GM21825 (cell line): ENCODE data around the gene PDIA4.
"Not testable (repeated sequence)": the region's sequence is repeated elsewhere in the genome, so short reads cannot be mapped to it uniquely, and the experiment has no call there.

Experiments used
- ATAC-seq: cut with Tn5 transposase; IDR thresholded peaks from one replicate; pipeline ENCODE4 v1.9.1; 2021; ENCODE audit warnings: mild to moderate bottlenecking, moderate library complexity; ENCODE audit not compliant: unreplicated experiment

The PDIA4 gene

DNA sequence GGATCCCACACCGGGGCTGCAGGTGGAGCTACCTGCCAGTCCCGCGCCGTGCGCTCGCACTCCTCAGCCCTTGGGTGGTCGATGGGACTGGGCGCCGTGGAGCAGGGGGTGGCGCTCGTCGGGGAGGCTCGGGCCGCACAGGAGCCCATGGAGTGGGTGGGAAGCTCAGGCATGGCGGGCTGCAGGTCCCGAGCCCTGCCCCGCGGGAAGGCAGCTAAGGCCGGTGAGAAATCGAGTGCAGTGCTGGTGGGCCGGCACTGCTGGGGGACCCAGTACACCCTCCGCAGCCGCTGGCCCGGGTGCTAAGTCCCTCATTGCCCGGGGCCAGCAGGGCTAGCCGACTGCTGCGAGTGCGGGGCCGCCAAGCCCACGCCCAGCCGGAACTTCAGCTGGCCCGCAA is 10.3 kb upstream of the PDIA4 start:
- not testable (repeated sequence) for ATAC-seq

DNA sequence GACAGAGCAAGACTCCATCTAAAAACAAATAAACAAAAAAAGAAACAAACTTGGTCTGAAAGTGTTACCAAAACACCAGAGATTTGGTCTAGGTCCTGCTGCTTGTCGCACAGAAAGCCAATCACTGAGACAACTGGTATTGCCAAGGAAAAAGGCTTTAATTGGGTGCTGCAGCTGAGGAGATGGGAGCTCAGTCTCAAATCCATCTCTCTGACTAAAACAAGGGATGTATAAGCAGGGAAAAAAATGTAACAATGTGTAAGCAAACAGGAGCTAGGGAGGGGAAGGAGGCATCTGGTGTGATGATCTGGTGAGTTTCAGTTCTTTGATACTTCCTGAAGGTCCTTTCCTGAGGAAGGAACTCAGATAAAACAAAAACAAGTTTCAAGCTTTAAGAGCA is 8.4 kb upstream of the PDIA4 start:
- no peak for ATAC-seq

DNA sequence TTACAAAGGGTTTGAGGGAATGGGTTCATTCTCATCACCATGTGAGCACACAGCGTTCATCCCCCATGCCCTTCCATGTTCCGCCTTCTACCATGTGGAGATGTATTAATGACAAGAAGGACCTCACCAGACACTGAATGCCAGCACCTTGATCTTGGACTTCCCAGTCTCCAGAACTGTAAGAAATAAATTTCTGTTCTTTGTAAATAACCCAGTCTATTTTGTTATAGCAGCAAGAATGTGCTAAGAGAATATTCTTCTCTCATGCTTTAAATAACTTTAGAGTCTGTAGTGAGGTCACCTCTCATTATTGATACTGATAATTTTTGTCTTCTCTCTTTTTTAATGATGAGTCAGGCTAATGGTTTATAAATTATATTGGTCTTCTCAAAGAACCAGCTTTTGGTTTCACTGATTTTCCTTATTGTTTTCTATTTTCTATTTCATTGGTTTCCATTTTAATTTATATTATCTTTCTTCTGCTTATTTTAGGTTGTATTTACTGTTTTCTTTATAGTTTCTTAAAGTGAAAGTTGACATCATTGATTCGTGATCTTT is 3.1 kb upstream of the PDIA4 start:
- no peak for ATAC-seq

DNA sequence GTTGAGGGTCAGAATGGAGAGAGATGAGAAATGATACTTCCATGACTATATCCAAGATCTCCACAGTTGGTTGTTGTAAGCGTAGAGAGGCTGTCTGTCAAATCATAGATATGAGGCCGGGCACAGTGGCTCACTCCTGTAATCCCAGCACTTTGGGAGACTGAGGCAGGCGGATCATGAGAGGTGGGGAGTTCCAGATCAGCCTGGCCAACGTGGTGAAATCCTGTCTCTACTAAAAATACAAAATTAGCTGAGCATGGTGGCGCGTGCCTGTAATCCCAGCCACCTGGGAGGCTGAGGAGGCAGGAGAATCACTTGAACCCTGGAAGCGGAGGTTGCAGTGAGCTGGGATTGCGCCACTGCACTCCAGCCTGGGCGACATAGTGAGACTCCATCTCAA is 2.1 kb upstream of the PDIA4 start:
- ATAC-seq = not testable (repeated sequence)

DNA sequence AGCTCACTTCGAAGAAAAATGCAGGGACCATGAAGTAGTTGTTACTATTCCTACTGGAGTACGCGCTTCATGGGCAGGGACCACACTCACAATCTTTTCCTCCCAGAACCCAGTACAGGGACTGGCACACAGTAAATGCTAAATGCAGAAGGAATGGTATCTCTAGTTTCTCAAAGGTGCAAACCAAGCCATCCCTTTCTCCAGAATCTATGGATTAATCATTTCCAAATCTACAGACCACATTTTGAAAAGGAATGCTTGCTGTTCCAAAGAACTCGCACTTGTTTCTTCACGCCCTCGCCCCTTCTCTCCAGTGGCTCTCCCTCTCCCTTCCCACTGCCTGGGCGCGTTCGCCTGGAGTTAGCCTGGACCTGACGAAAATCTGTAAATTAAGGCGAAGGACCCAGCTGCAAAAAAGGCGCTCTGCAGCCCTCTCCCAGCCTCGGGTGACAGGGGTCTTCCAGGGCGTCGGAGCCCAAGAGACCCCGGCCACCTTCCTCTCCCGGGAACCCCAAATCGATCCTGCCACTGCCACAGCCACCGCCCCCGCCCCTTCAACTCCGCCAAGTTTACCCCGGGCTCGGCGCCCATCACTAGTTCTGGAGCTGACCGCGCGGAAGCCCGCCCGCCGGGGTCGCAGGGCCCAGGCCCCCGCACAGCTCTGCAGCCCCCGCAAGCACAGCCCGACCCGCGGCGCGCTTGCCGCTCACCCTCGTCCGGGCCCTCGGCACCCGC is 527 bp downstream of the PDIA4 start:
- no peak for ATAC-seq

DNA sequence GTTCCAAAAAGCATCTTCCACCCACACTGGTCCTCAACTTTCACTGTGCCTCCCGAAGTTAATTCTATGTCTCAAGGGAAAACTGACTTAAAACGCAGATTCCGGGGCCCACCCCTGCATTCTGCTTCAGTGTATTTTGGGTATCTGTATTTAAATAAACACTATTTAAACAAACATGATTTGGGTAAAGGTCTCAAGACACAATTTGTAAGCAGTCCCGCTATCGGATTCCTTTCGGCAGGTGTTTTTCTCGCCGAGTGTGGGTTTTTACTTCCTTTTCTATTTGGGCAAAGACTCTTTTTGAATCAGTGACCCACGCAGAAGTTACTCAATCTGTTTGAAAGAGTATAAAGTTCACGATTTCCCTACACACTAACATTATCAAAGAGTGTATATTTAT is 1.2 kb downstream of the PDIA4 start:
- no peak for ATAC-seq

DNA sequence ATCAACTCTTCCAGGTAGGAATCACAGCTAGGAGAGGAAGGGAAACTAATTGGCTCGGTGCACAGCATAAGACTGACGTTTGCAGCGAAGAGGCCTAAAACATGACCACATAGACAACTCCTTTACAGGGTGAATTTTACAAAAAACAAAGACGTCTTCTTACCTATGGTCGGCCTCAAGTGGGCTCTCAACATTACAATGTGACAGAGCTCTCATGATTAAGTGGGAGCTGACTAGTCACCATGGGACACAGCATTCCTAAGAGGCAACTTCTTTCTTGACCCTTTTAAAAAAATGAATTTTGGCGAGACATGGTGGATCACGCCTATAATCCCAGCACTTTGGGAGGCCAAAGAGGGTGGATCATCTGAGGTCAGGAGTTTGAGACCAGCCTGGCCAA is 4.6 kb downstream of the PDIA4 start:
- ATAC-seq = no peak

DNA sequence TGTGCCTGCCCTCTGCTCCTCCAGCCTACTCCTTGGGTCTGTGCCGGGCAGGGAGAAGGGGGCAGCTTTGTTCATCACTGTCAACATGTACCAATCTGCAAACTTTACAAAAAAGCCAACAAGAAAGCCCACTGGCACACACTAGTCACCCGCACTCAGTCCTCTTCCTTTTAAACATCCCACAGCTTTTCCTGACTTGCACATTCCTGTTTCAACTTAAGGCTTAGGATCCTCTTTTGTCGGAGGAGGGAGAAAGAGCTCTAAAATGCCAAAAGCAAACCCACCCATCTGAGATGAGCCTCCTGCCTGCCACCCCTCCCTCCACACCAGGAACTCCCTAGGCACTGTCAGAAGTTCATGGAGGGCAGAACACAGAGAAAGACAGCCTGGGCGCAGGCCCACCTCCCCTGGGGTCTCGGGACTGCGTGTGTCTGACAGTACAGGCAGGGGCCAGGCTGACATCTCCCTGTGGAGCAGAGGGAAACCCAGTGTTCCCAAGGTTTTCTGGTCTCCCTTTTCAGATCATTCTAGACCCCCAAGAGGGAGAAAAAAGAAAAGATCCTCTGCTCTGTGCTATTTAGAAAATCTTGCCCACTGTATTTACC is 5.4 kb downstream of the PDIA4 start:
- ATAC-seq = no peak

DNA sequence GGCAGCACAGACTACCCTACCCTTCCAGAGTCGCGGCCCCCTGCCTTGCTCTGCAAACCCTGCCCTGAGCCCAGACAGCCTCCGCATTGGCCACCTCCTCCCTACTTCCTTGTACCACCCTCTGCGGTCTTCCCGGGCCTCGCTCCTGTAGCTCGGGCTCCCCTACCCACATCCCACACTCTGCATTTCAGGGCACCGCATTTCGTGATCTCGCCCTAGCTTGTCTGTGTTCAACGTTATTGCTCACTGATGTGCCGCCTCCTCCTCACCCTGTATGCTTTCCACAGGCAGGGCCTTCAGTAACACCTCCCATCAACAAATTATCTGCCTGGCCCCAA is 6.6 kb downstream of the PDIA4 start:
- ATAC-seq = no peak

DNA sequence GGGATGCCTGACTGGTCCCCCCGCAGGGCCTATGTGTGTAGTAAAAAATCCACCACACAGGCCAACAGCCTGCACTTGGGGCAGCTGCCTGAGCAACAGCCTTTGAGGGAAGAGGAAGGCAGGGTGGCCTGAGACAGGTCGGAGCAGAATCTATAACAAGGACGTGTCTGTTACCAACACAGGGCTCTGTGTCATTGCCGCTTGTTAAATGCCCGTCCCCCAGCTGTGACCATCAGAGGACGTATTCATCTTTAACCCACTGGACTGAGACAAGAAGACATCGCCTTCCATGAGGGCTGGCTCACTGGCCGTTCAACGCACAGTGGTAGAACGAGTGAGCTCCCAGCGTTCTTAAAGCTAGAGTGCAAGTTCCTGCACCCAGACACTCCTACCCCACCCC is 7.8 kb downstream of the PDIA4 start:
- no peak for ATAC-seq

DNA sequence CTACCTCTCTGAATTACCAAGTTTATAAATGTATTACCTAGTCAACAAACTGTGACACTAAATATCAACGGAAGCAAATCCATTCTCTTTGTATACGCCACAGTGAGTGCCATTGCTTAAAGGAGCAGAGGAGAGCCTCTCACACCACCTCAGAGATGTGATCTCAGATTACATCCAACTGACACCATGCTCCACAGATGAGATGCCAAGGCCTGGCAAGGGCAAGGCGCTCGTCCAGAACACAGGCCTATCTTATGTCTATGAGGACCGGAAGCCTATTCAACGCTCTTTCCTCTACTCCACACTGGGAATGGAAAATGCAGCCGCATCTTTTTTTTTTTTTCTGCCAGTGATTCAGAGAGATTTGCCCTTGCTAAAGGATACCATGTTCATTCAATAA is 11.4 kb downstream of the PDIA4 start:
- ATAC-seq = no peak

DNA sequence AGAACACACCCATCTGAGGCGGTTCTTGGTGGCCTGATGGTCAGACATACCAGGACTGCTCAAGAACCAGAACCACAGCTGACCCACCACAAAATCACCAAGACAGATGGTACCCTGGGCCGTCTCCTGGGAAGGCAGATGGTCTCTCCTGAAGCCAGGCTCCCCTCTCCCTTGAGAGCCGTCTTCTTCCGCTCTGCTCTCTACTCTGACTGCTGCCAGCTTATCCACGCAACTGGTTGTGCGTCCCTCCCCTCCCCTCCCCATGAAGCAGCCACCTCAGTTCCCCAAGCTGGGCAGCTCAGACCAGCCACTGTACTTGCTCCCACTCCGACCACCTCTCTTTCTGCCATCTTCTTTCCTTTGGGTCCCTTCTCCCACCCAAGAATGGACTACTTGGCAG is 14.0 kb downstream of the PDIA4 start:
- no peak for ATAC-seq

DNA sequence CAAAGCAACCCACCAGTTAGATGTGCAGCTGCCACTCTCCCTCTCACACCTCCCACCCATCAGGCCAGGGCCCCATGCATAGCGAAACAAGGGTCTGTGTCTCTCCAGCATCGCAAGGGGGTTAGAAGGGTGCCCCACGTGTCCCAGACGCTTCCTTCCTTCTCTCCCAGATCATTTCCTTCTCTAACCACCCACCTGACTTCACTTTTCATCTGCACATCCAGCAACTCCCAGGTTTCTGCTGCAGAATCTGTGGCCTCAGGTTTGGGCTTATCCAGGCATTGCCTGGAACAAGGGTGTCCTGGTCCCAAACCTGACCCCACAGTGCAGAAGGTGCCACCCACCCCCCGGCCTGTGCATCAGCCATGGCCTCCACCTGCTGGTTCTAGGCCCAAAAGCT is 14.4 kb downstream of the PDIA4 start:
- ATAC-seq = no peak

DNA sequence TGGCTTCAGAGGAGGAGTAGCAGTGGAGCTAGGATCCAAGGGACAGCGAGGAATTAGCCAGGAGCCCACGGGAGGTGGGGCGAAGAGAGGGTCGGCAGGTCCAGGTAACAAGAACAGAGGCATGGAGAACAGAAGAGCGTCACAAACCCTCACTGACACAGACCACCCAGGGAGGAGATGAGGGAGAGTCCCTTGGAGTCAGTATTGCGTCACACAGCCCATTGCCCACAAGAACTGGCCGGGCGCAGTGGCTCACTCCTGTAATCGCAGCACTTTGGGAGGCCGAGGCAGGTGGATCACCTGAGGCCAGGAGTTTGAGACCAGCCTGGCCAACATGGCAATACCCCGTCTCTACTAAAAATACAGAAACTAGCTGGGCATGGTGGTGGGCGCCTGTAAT is 15.6 kb downstream of the PDIA4 start:
- ATAC-seq = not testable (repeated sequence)

DNA sequence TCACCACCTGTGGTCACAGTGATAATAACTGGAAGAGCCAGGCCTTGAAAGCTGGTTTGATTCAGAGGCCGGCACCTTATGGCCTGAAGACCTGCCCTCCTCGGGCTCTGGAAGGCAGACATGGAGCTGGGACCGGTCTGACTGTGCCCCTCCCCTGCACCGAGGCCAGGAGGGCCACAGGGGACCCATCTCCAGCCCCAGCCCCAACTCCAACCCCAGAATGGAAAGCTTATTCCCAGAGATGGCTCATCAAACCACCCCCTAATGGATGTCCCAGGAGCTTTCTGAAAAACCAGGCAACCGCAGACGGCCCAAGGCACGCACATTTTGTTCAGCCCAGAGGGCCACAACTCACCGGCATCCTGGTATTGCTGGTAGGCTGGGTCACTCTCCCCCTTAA is 16.8 kb downstream of the PDIA4 start:
- no peak for ATAC-seq

DNA sequence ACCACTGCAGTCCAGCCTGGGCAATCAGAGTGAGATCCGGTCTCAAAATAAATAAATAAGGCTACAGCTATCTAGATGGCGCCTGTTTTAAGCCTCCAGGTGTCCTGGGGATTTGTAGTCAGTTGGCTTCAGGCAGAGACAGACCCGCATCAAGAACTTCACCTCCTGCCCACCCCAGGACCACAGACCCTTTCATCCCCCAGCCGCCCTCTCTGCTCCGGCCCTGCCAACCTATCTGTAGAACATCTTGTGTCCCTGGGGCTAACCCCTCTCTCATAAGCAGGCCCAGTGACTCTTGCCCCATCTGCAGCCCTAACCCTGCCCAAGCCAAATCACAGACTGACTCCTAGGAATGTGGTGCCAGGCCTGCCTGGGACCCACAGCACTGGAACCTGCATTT is 17.9 kb downstream of the PDIA4 start:
- ATAC-seq = no peak

DNA sequence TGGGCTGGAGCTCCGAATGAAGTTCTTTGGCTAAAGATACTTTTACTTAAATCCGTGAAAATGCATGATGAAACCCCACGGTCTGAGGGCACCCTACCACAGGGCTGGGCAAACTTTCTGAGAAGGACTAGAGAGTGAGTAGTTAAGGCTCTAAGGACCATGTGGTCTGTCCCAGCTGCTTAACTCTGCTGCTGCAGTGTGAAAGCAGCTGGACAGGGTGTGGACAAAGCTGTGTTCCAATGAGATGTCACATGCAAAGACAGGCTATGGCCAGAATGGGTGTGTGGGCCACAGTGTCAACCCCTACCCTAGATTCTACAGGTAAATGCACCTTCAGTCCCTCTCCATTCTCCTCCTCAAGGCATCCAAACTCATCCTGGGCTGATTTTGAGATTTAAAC is 18.8 kb downstream of the PDIA4 start:
- no peak for ATAC-seq

DNA sequence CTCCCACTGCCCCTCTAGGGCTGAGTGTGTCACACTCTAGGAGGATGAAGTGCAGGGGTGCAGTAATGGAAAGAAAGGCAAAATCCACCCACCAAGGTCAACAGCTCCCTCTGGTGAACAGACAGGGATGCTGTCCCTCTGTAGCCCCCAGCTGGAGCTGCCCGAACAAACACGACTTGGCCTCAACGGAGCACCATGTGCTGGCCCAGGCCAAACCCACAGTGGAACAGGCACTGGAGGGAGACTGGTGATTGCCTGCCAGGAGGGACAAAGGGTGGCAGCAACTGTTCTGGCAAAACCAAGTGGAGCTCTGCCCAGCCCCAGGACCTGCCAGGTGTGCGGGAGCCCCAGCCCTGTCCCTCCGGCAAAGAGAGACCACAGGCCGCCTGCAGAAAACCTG is 20.7 kb downstream of the PDIA4 start:
- no peak for ATAC-seq

DNA sequence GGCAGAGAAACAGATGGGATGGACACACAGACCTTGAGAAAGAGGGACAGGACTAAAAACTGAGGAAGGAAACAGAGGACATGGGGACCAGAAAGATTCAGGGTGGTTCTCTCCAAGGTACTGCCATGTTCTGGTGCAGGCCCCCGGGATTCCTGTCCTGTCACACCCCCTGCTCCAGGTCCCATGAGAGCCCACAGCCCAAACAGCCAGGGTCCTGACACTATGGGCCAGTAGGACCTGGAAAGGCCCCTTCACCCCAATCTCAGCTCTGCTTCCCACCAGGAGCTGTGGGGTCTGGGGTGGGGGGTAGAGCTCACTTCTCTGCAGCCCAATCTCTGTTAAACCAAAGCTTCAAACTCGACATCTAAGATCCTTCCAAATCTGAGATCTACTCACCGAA is 21.2 kb downstream of the PDIA4 start:
- ATAC-seq = no peak

DNA sequence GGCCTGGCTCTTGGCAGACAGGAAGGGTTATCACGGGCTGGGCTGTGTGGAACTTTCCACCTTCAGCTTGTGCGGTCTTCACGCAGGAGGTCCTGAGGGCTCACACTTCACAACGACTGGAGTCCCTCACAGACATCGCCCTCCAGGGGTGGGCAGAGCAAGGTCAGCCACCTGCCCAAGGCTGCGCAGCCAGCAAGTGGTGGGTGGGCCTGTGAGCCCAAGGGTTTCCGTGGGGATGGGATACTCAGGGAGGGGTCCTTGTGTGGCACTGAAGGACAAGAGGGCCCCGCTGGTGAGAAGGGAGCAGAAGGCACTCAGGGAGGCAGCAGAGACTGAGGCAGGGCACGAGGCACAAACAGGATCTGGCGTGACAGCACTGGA is 22.0 kb downstream of the PDIA4 start:
- no peak for ATAC-seq

DNA sequence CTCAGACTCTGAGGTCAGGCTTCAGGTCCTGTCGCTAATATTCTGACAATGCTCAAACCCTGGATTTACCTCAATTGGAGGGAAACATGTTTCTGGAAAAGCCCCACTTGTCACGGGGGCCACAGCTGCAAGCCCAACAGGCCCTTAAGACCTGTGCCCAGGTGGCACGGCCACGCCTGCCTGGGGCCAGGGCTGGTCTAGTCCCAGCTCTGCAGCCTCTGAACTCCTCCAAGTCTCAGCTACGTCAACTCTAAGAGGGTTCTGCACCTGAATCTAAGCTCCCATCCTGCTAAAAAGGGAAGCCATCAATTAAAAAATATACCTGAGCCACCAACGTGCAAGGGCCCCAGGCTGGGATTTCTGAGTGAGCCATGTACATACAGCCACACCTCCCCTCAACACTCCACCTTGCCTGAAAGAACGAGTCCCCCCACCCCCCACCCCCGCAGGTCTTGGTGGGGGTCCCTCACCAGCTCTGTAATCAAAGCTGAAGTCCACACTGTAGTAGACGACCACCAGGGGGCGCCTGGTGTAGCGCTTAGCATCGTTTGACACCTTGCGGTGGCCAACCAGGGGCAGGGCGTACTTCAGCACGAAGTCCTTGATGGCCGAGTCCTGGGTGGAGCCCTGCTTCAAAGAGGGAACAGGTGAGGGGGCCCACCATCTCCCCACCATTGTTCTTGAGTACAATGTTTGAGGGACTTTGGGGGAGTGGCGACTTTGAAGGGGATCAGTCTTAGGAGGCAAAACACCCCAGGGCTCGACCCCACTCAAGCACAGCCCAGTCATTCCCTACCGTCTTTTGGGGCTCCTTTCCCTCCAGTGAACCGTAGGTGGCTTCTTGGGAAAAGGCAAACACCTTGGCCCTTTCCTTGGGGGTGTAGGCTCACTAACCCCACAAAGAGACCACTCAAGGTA is 22.6 kb downstream of the PDIA4 start:
- ATAC-seq = peak; percentile 61
